HG02870 (cell line): Measurements from ENCODE around the gene CRIP3.
"Not testable (repeated sequence)": the region's sequence is repeated elsewhere in the genome, so short reads cannot be mapped to it uniquely, and the experiment has no call there.

ENCODE experiments used
- ATAC-seq: cut with Tn5 transposase; IDR thresholded peaks from one replicate; pipeline ENCODE4 v1.9.1; 2021; ENCODE audit warnings: mild to moderate bottlenecking, moderate library complexity; ENCODE audit not compliant: unreplicated experiment

The CRIP3 gene

GRCh38 chr6:43307451-43308100 is 1.1 kb downstream of the CRIP3 start:
- no peak for ATAC-seq

DNA sequence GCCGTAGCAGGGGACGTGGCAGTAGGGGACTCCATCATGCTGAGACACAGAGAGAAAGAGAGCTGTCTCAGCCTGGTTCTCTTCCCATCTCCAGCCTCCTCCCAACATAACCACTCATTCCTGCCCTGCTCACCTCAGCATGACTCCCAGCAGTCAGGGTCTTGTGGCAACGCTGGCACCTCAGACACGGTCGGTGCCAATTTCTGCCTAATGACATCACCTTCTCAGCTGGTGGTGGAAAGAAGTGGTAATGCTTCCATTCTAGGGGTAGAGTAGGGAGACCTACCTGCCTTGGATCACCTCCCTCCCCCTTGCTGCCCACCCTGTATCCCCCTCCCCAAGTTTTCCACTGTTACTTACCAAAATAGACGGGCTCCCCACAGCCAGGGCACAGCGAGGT is 2.5 kb downstream of the CRIP3 start:
- no peak for ATAC-seq

DNA sequence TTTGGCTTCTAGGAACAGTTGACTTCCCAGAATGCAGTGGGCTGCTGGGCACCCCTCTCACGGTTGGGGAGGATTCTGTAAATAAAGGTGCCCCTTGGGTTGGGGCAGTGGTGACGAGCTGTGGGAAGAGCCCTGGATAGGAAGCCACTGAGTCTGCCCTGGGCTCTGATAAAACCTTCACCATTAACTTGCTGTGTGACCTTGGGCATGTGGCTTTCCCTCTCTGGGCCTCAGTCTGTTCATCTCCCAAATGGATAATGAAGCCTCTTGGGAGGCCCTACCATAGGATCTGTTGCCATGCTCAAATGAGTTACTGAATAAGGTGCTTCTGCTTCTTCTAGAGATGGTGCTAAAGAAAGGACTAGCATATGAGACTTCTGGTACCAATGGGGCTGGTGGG is 3.7 kb downstream of the CRIP3 start:
- no peak for ATAC-seq

DNA sequence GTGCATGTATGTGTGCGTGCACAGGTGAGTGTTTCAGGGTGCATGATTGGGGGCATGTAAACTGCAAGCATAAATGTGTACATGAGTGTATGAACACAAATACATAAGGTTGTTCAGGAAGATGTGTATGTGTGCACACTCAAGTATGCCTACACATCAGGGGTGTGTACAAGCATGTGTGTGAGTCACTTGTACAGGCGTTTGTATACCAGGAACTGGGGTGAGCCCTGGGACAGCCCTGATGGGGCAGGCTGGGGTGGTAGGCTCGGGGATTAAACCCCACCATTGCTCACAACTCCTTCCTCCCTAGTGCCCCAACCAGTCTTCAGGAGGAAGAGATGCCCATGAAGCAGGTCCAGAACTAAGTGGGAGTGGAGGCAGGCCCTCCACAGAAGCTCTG is 4.3 kb downstream of the CRIP3 start:
- no peak for ATAC-seq

DNA sequence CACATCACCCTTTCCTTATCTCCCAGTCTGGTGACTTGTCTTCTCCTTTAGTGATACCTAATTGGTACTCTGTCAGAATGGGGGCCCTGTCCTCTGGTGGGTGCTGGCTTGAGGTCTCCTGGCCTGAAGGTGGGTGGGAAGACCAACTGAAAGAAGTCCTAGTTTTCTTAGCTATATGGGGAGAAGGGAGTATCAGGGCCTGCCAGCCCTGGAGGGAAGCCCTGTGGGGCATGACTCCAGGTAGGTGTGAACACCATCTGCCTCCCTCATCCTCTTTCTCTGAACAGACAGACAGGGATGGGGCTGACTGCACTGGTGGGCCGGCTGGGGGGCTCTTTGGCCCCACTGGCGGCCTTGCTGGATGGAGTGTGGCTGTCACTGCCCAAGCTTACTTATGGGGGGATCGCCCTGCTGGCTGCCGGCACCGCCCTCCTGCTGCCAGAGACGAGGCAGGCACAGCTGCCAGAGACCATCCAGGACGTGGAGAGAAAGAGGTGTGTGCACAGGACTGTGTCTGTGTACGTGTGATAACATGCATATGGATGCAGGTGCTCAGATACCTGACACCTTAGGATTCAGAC is 4.8 kb downstream of the CRIP3 start:
- ATAC-seq, result no peak

DNA sequence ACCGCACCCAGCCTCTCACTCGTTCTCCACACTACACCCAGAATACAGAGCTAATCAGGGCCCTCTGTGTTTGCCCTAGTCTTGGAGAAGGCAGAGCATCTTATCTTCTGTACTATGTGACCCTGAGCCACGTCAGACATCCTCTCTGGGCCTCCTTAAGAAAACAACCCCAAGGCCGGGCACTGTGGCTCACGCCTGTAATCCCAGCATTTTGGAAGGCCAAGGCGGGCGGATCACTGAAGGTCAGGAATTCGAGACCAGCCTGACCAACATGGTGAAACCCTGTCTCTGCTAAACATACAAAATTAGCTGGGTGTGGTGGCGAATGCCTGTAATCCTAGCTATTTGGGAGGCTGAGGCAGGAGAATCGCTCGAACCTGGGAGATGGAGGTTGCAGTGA is 5.6 kb downstream of the CRIP3 start:
- ATAC-seq, result not testable (repeated sequence)

DNA sequence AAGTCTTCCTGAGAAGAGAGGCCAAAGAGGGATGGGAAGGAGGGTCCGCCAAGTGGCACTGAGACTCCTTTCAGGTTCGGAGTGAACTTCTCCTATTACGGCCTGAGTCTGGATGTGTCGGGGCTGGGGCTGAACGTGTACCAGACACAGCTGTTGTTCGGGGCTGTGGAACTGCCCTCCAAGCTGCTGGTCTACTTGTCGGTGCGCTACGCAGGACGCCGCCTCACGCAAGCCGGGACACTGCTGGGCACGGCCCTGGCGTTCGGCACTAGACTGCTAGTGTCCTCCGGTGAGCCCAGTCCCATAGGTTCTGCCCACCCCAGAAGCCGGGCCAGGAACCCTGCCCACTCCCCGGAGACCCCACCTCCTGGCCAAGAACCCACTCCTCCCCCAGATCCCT is 6.5 kb downstream of the CRIP3 start:
- ATAC-seq, result no peak

DNA sequence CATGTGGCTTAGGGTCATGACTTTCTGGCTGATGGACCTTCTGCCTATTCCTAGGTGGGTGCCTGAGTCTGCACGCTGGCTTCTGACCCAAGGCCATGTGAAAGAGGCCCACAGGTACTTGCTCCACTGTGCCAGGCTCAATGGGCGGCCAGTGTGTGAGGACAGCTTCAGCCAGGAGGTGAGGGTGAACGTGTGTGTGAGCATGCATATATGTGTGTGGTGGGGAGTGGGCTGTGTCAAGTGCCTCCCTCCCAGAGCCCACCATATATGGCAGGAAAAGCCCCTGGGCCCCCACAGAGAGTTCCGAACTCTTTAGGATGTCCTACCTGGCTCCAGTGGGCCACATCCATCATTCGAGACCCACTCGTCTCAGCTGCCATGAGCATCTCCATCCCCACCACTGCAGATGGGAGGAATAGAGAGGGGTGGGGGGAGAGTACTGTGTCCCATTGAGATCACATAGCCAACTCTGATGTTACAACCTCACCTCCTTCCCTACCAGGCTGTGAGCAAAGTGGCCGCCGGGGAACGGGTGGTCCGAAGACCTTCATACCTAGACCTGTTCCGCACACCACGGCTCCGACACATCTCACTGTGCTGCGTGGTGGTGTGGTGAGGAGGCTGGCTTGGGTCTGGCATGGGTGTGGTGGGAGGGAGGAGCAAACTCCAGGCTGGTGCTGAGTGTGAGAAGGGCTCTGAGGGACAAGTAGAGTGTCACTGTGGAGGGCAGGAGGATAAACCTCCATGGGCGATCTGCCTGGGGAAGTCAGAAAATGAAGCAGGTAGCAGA is 7.3 kb downstream of the CRIP3 start:
- ATAC-seq, result no peak

DNA sequence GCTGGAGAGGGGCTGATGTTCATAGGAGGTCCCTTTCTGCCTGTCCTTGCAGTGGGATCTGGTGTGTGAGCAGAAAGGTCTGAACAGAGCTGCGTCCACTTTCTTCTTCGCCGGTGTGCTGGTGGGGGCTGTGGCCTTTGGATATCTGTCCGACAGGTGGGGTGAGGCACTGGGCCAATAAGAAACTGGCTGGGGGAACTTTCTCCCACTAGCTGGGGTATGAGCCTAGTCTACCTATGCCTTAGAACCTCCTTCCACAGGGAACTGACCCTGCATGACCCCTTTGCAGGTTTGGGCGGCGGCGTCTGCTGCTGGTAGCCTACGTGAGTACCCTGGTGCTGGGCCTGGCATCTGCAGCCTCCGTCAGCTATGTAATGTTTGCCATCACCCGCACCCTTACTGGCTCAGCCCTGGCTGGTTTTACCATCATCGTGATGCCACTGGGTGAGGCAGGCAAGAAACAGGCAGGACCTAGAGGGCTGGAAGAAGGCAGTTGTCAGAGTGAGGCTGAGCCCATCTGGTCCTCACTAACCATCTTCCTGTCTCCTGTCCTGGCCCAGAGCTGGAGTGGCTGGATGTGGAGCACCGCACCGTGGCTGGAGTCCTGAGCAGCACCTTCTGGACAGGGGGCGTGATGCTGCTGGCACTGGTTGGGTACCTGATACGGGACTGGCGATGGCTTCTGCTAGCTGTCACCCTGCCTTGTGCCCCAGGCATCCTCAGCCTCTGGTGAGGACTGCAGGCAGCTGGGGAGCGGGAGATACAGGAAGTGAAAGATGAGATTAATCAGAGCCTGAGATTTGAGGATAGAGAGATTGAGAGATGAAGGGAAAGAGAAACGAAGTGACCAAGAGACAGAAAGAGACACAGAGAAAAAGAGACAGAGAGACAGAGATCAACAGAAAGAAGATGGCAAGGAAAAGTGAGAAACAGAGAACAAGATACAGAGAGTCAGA is 9.0 kb downstream of the CRIP3 start:
- no peak for ATAC-seq

DNA sequence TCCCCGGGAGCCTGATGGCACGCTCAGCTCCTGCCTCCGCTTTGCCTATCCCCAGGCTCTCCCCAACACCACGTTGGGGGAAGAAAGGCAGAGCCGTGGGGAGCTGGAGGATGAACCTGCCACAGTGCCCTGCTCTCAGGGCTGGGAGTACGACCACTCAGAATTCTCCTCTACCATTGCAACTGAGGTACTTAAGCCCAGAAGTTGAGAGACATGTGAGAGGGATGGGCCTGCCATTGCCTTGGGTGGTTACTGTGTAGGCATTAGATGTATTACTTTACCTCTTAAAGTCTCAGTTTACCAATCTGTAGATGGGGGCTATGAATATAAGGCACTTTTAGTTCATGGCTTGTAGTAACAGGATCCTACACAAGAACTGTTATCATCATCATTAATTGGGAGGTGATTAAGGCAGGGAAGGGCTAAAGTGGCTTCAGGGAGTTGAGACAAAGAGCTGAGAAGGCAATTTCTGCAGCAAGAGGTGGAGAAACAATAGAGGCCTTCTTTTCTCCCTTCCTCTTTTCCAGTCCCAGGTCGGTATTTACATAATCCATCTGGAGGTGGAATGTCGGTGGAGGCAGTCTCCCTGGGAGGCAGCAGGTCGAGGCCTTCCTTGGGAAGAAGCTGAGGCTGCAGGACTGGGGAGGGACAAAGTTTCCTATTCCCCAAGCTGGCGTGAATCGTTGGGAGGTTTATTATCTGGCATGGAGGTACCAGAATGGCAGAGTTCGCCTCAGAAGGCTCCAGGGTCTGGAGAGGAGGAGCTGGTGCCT is 9.9 kb downstream of the CRIP3 start:
- ATAC-seq, result no peak

GRCh38 chr6:43297644-43298564 is 10.7 kb downstream of the CRIP3 start, which contains the start of gene SLC22A7:
Gene SLC22A7 (plus strand): TSS chr6:43298260. CDS start chr6:43298359, 99 bp downstream.
- ATAC-seq, result no peak

DNA sequence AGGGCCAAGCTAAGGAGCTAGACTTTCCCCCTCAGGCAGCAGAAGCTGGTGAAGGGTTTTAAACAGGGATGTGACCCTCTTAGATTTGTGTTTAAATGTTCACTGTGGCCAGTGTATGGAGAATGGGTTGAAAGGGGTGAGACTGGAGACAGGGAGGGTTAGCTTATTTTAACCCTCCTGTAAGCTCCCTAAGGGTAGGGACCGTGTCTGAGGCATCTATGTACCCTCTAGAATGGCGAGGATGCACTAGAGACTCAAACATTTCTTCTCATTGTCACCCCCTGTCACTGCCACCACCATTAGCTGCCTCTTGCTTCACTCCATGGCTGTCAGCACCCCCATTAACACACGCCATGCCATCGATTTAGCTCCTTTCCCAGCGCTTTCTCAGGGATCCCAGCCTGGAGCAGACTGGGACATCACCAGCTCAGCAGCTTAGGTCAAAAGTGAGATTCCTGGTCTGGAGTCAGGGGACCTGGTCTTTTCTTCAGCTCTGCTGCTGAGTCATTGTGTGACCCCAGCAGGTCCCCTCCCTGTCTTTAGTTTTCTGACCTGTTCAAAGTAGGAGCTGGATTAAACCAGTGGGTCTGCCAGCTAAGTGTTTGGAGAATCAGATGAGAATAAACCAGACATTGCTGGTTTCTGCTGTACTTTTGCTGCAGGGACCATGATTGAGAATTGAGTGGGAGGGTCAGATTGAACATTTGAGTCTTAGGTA is 11.7 kb downstream of the CRIP3 start:
- no peak for ATAC-seq

GRCh38 chr6:43295456-43295855 is 13.2 kb downstream of the CRIP3 start:
- no peak for ATAC-seq

DNA sequence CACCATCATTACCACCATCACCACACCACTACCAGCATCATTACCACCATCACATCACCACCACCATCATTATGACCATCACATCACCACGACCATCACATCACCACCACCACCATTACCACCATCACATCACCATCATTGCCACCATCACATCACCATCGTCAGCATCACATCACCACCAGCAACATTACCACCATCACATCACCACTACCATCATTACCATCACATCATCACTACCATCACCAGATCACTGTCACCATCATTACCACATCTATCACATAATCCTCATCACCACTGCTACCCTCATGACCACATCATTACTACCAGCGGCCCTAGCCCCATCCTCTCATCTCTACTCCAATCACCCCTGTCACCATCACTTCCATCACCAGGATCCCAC is 14.1 kb downstream of the CRIP3 start:
- no peak for ATAC-seq

GRCh38 chr6:43293698-43294097 is 14.9 kb downstream of the CRIP3 start:
- ATAC-seq, result no peak

DNA sequence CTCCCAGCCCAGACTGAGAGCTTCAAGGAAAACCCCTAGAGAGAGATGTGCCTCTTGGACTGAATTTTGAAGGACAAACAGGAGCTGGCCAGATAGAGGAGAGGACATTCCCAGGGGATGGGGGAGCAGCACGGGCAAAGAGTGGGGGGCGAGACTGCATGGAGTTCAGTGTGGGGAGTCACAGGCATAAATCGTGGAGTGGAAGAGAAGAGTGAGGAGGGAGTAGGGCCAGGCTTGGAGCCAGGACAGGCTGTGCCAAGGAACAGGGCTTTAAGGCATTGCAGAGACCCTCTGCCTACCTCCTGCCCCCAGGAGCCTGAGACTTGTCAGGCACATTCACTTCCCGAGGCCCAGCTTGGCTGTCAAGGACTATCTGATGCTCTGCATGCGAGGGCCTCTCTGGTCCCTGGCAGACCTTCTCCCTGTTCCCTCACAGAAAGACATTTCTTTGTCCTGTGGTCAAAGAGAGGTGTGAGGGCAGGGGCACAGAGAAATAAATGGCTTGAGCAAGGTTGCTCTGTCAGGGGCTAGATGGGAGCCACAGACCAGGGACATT is 15.8 kb downstream of the CRIP3 start:
- no peak for ATAC-seq

GRCh38 chr6:43292341-43292740 is 16.3 kb downstream of the CRIP3 start:
- no peak for ATAC-seq

GRCh38 chr6:43291708-43292107 is 16.9 kb downstream of the CRIP3 start:
- ATAC-seq, result no peak
